Measurements from ENCODE around the gene GRM7.

DNA sequence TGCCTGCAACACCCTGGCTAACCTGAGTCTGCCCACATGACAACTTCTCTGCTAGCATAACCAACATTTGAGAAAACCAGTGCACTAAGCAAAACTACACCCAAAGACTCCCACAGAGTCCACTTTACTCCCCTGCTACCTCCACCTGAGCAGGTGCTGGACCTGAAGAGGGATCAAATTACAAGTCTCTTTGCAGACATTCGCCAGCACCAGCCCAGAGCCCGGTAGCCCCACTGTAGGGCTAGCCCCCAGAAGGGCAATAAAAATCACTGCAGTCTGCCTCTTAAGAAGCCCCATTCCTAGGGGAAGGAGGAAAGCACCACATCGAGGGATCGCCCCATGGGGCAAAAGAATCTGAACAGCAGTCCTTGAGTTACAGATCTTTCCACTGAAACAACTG is 472.2 kb downstream of the GRM7 start:
- TF ChIP-seq EZH2 (IDR thresholded peaks at IDR 0.05; ENCODE audit: low read length, unreplicated experiment): no peak
- TF ChIP-seq, protein P1, sequence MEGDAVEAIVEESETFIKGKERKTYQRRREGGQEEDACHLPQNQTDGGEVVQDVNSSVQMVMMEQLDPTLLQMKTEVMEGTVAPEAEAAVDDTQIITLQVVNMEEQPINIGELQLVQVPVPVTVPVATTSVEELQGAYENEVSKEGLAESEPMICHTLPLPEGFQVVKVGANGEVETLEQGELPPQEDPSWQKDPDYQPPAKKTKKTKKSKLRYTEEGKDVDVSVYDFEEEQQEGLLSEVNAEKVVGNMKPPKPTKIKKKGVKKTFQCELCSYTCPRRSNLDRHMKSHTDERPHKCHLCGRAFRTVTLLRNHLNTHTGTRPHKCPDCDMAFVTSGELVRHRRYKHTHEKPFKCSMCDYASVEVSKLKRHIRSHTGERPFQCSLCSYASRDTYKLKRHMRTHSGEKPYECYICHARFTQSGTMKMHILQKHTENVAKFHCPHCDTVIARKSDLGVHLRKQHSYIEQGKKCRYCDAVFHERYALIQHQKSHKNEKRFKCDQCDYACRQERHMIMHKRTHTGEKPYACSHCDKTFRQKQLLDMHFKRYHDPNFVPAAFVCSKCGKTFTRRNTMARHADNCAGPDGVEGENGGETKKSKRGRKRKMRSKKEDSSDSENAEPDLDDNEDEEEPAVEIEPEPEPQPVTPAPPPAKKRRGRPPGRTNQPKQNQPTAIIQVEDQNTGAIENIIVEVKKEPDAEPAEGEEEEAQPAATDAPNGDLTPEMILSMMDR (conservative IDR thresholded peaks at IDR 0.05; ENCODE audit: low read depth, low read length): no peak
- no peak for TF ChIP-seq EZH2phosphoT487 (IDR thresholded peaks at IDR 0.05; ENCODE audit: borderline replicate concordance, low read length)

Measured in PC-3 (cell line).